HEK293 (cell line): ENCODE results near the gene ZNF107.

Source experiments
- CTCF ChIA-PET: fragments of 350-600 bp; formaldehyde crosslinking; extraction: SDS; loops from one replicate; lab custom pipeline; 2021; ENCODE audit warnings: antibody characterized with exemption; lab: Yijun Ruan, JAX
- POLR2A ChIA-PET: fragments of 300-600 bp; formaldehyde crosslinking; extraction: SDS; loops from one replicate; lab custom pipeline; 2020; ENCODE audit warnings: antibody characterized with exemption, inconsistent platforms; lab: Yijun Ruan, JAX
- H3K27ac ChIP-seq: fragments of 200-500 bp; sonication (Bioruptor generic); 2 replicates; pipeline ENCODE4 v1.5.1; 2014; ENCODE audit warnings: low read depth, low read length, control low read depth, inconsistent platforms; ENCODE audit errors: extremely low read depth
- H3K36me3 ChIP-seq, 2 experiments: fragments of 200-500 bp in 1 of 2; sonication (Bioruptor generic) in 1 of 2; 1 replicate in 1 of 2; 2 replicates in 1 of 2; pipeline ENCODE4 v1.5.1; 2014 to 2017; ENCODE audit warnings: inconsistent platforms in 2 of 2, low read length in 2 of 2; ENCODE audit not compliant: control insufficient read depth in 2 of 2, insufficient read depth in 1 of 2
- H3K4me1 ChIP-seq: fragments of 200-500 bp; sonication (Bioruptor generic); 2 replicates; pipeline ENCODE4 v1.5.1; 2014; ENCODE audit warnings: mild to moderate bottlenecking, low read length, inconsistent platforms; ENCODE audit not compliant: control insufficient read depth, insufficient read depth
- H3K4me3 ChIP-seq: 2 replicates; pipeline ENCODE4 v1.5.1; 2011; ENCODE audit warnings: low read depth, mild to moderate bottlenecking, control low read depth, low read length, moderate library complexity
- H3K9me3 ChIP-seq: fragments of 200-500 bp; sonication (Bioruptor generic); 2 replicates; pipeline ENCODE4 v1.5.1; 2014; ENCODE audit warnings: low read depth, low read length, inconsistent platforms; ENCODE audit not compliant: control insufficient read depth, insufficient read depth
- HOXD13 ChIP-seq: sonication (generic); formaldehyde crosslinking; IDR thresholded peaks from 2 replicates; pipeline ENCODE4 v1.8.0; 2022; ENCODE audit warnings: missing genetic modification reagents, borderline replicate concordance
- MZF1 ChIP-seq: fragments of 450-650 bp; formaldehyde crosslinking; IDR thresholded peaks from 2 replicates; pipeline ENCODE4 v1.5.1; 2017; ENCODE audit warnings: missing biosample characterization, missing genetic modification characterization, borderline replicate concordance
- OVOL3 ChIP-seq: fragments of 450-650 bp; formaldehyde crosslinking; IDR thresholded peaks from 2 replicates; pipeline ENCODE4 v1.5.1; 2016; ENCODE audit warnings: missing biosample characterization, missing genetic modification characterization
- SCRT2 ChIP-seq: fragments of 450-650 bp; formaldehyde crosslinking; IDR thresholded peaks from 2 replicates; pipeline ENCODE4 v1.5.1; 2016; ENCODE audit warnings: missing biosample characterization, missing genetic modification characterization
- SP2 ChIP-seq: fragments of 450-650 bp; formaldehyde crosslinking; IDR thresholded peaks from 2 replicates; pipeline ENCODE4 v1.5.1; 2016; ENCODE audit warnings: missing biosample characterization, missing genetic modification characterization
- ZBTB10 ChIP-seq: fragments of 450-650 bp; formaldehyde crosslinking; IDR thresholded peaks from 2 replicates; pipeline ENCODE4 v1.5.1; 2016; ENCODE audit warnings: missing biosample characterization, missing genetic modification characterization
- ZBTB20 ChIP-seq: fragments of 450-650 bp; formaldehyde crosslinking; IDR thresholded peaks from 2 replicates; pipeline ENCODE4 v1.5.1; 2016; ENCODE audit warnings: missing biosample characterization, missing genetic modification characterization
- ZBTB6 ChIP-seq: fragments of 450-650 bp; formaldehyde crosslinking; IDR thresholded peaks from 2 replicates; pipeline ENCODE4 v1.5.1; 2017; ENCODE audit warnings: missing biosample characterization, missing genetic modification characterization
- ZBTB7A ChIP-seq: fragments of 450-650 bp; formaldehyde crosslinking; IDR thresholded peaks from 2 replicates; pipeline ENCODE4 v1.5.1; 2016; ENCODE audit warnings: low read depth, missing biosample characterization, missing genetic modification characterization
- ZNF146 ChIP-seq: fragments of 450-650 bp; formaldehyde crosslinking; IDR thresholded peaks from 2 replicates; pipeline ENCODE4 v1.5.1; 2016; ENCODE audit warnings: missing biosample characterization, missing genetic modification characterization
- ZNF174 ChIP-seq: fragments of 450-650 bp; formaldehyde crosslinking; IDR thresholded peaks from 2 replicates; pipeline ENCODE4 v1.5.0; 2017; ENCODE audit warnings: missing biosample characterization, mild to moderate bottlenecking, missing genetic modification characterization
- ZNF175 ChIP-seq: fragments of 450-650 bp; formaldehyde crosslinking; IDR thresholded peaks from 2 replicates; pipeline ENCODE4 v1.5.1; 2016; ENCODE audit warnings: missing biosample characterization, missing genetic modification characterization
- ZNF19 ChIP-seq: fragments of 450-650 bp; formaldehyde crosslinking; IDR thresholded peaks from 2 replicates; pipeline ENCODE4; 2016; ENCODE audit warnings: missing biosample characterization, missing genetic modification characterization, low read depth
- ZNF2 ChIP-seq: fragments of 450-650 bp; formaldehyde crosslinking; IDR thresholded peaks from 2 replicates; pipeline ENCODE4 v1.5.1; 2016; ENCODE audit warnings: missing biosample characterization, missing genetic modification characterization
- ZNF341 ChIP-seq: fragments of 450-650 bp; formaldehyde crosslinking; IDR thresholded peaks from 2 replicates; pipeline ENCODE4; 2016; ENCODE audit warnings: low read depth, missing biosample characterization, missing genetic modification characterization
- ZNF501 ChIP-seq: fragments of 450-650 bp; formaldehyde crosslinking; IDR thresholded peaks from 2 replicates; pipeline ENCODE4 v1.5.1; 2016; ENCODE audit warnings: missing biosample characterization, missing genetic modification characterization
- ZNF549 ChIP-seq: fragments of 450-650 bp; IDR thresholded peaks from 2 replicates; pipeline ENCODE4 v1.5.1; 2018; ENCODE audit warnings: missing biosample characterization, missing genetic modification characterization, mild to moderate bottlenecking, inconsistent platforms, moderate library complexity
- ZNF600 ChIP-seq: fragments of 450-650 bp; formaldehyde crosslinking; IDR thresholded peaks from 2 replicates; pipeline ENCODE4 v1.5.1; 2016; ENCODE audit warnings: missing biosample characterization, missing genetic modification characterization
- ZNF654 ChIP-seq: fragments of 450-650 bp; formaldehyde crosslinking; IDR thresholded peaks from 2 replicates; pipeline ENCODE4 v1.5.1; 2016; ENCODE audit warnings: low read depth, missing biosample characterization, missing genetic modification characterization
- ZNF747 ChIP-seq: fragments of 450-650 bp; formaldehyde crosslinking; IDR thresholded peaks from 2 replicates; pipeline ENCODE4 v1.5.1; 2016; ENCODE audit warnings: missing biosample characterization, missing genetic modification characterization
- ZNF792 ChIP-seq: fragments of 450-650 bp; formaldehyde crosslinking; IDR thresholded peaks from 2 replicates; pipeline ENCODE4 v1.5.1; 2016; ENCODE audit warnings: missing biosample characterization, missing genetic modification characterization
- ZNF837 ChIP-seq: fragments of 450-650 bp; formaldehyde crosslinking; IDR thresholded peaks from 2 replicates; pipeline ENCODE4 v1.5.1; 2016; ENCODE audit warnings: missing biosample characterization, missing genetic modification characterization
- TF ChIP-seq, protein P1 (sequence below): fragments of 450-650 bp; formaldehyde crosslinking; IDR thresholded peaks from 2 replicates; pipeline ENCODE4 v1.5.1; 2016; ENCODE audit warnings: missing biosample characterization, missing genetic modification characterization

The ZNF107 gene

DNA sequence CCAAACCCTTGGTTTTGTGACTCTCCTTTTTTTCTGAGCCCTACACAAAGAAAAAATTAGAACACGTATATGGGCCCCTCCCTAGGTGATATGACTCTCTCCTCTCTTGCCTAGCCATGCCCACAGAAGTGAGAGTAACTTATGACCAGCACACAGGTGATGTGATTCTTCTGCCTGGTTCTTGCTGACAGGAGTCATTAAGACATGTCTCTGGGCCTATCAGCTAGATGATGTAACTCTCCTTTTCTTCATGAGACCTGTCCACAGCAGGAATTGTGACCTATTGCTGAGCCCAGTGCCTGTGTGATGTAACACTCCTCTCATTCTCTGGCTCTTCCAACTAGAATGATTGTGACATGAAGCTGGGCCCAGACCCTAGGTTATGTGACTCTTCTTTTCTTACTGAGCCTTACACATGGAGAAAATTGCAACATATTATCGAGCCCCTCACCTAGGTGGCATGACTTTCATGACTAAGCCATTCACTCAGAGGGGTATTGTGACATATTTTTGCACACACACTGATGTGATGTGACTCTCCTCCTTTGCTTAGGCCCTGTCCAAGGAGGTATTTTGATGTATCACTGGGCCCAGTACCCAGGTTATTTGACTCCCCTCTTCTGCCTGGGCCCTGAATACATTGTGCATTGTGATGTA is 31.4 kb upstream of the ZNF107 start:
- POLR2A ChIA-PET: no interaction called here
- Histone ChIP-seq H3K4me1 (no peaks in the 10 kb centered on the region), H3K27ac (no peak overlapping the region), H3K9me3 (no peaks in the 10 kb centered on the region), H3K36me3 (no peaks in the 10 kb centered on the region), H3K4me3 (no peak overlapping the region)
- CTCF ChIA-PET: no interaction called here
- TF ChIP-seq SP2 (no peak), ZNF501 (tag by site-specific recombination) (no peak), ZNF146 (tag by site-specific recombination) (no peak), ZBTB10 (tag by site-specific recombination) (no peak), HOXD13 (CRISPR knock-in tag) (no peak), ZNF174 (tag by site-specific recombination) (no peak), ZNF792 (tag by site-specific recombination) (no peak), ZNF19 (no peak)

- Histone ChIP-seq H3K4me1 (no peaks in the 10 kb centered on the region), H3K9me3 (no peaks in the 10 kb centered on the region), H3K27ac (no peak overlapping the region), H3K4me3 (no peak overlapping the region), H3K36me3 (no peaks in the 10 kb centered on the region)
- ChIA-PET CTCF (interaction anchor here (1.1 kb wide), 1 partner anchor 10 kb away, joined by 3 read pairs; no protein-coding TSS in a partner anchor), POLR2A (no interaction called here)
- TF ChIP-seq ZNF654 (tag by site-specific recombination): no peak
- no peak for TF ChIP-seq ZNF747 (tag by site-specific recombination)
- no peak for TF ChIP-seq ZNF2 (tag by site-specific recombination)
- TF ChIP-seq OVOL3 (tag by site-specific recombination): no peak
- TF ChIP-seq ZBTB20: no peak
- TF ChIP-seq ZNF600: no peak
- no peak for TF ChIP-seq ZNF175 (tag by site-specific recombination)
- TF ChIP-seq ZNF341 (tag by site-specific recombination): no peak
- TF ChIP-seq MZF1 (tag by site-specific recombination): no peak
- TF ChIP-seq ZBTB6 (tag by site-specific recombination): no peak
- TF ChIP-seq, protein P1, sequence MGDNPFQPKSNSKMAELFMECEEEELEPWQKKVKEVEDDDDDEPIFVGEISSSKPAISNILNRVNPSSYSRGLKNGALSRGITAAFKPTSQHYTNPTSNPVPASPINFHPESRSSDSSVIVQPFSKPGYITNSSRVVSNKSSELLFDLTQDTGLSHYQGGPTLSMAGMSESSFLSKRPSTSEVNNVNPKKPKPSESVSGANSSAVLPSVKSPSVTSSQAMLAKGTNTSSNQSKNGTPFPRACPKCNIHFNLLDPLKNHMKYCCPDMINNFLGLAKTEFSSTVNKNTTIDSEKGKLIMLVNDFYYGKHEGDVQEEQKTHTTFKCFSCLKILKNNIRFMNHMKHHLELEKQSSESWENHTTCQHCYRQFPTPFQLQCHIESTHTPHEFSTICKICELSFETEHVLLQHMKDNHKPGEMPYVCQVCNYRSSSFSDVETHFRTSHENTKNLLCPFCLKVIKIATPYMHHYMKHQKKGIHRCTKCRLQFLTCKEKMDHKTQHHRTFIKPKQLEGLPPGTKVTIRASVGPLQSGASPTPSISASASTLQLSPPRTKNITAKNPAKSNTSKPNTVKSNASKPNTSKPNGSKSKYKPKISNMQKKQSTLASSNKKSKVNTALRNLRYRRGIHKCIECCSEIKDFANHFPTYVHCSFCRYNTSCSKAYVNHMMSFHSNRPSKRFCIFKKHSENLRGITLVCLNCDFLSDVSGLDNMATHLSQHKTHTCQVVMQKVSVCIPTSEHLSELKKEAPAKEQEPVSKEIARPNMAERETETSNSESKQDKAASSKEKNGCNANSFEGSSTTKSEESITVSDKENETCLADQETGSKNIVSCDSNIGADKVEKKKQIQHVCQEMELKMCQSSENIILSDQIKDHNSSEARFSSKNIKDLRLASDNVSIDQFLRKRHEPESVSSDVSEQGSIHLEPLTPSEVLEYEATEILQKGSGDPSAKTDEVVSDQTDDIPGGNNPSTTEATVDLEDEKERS (tag by site-specific recombination): no peak
- no peak for TF ChIP-seq ZNF549 (tag by site-specific recombination)
- TF ChIP-seq ZBTB7A (tag by site-specific recombination): no peak
- no peak for TF ChIP-seq ZNF837 (tag by site-specific recombination)
- no peak for TF ChIP-seq SCRT2 (tag by site-specific recombination)
Measured at GRCh38 chr7:64636386-64636785, 29.5 kb upstream of the ZNF107 start.
